Tibial nerve (tissue), 4 donors: ENCODE results near the gene HHLA2. TPM values are rescaled to one million over a fixed set of nuclear protein-coding genes. Genes with fewer than 3 reads are reported as not detected.
"Not testable (repeated sequence)": the region's sequence is repeated elsewhere in the genome, so short reads cannot be mapped to it uniquely, and the experiment has no call there.

ENCODE experiments used
- DNase-seq, 2 donors: peaks; one replicate each; pipeline ENCODE4 v3.0.0-alpha.2; 2019; ENCODE audit warnings: low spot score in 2 of 2
- H3K27ac ChIP-seq, 4 donors: fragments of 200-600 bp; sonication (generic) in 3 of 4; one replicate each; pipeline ENCODE4 v1.5.1; 2017 to 2019; ENCODE audit warnings: mild to moderate bottlenecking in 1 of 4
- H3K27me3 ChIP-seq, 2 donors: fragments of 200-600 bp; sonication (generic) in 1 of 2; one replicate each; pipeline versions ENCODE4 v1.5.1 to v1.6.0; 2017 to 2019
- H3K36me3 ChIP-seq, 3 donors: fragments of 200-600 bp; sonication (generic); one replicate each; pipeline ENCODE4 v1.5.1; 2018 to 2019
- H3K4me1 ChIP-seq, 4 donors: fragments of 200-600 bp; sonication (generic) in 3 of 4; one replicate each; pipeline ENCODE4 v1.5.1; 2017 to 2019
- H3K4me3 ChIP-seq, 4 donors: fragments of 200-600 bp; sonication (generic) in 3 of 4; one replicate each; pipeline ENCODE4 v1.5.1; 2017 to 2019; ENCODE audit warnings: mild to moderate bottlenecking in 1 of 4, moderate library complexity in 1 of 4
- H3K9me3 ChIP-seq, 4 donors: fragments of 200-600 bp; sonication (generic) in 3 of 4; one replicate each; pipeline ENCODE4 v1.5.1; 2017 to 2019
- EP300 ChIP-seq, 2 donors: sonication (generic); formaldehyde crosslinking; IDR thresholded peaks; one replicate each; pipeline ENCODE4 v1.6.1; 2017; ENCODE audit warnings: antibody characterized with exemption in 2 of 2, mild to moderate bottlenecking in 1 of 2
- POLR2A ChIP-seq, 2 donors: fragments of 450-650 bp; IDR thresholded peaks; one replicate each; pipeline ENCODE4 v1.6.1; 2017; ENCODE audit warnings: antibody characterized with exemption in 2 of 2, mild to moderate bottlenecking in 2 of 2, moderate library complexity in 2 of 2
- WGBS, 2 donors: methylation state at CpG; one replicate each; pipeline ENCODE4 v1.1.5; 2018; 5-methylcytosine and 5-hydroxymethylcytosine counted together
- total RNA-seq, 4 donors: library from RNA; depleted of rRNA; stranded (reverse); fragments of >200 nt; gene quantifications; one replicate each; pipeline ENCODE4 v1.1.0, GENCODE V29; 2016
- TF ChIP-seq, protein P1 (sequence below), 5 experiments: fragments of 200-600 bp in 3 of 5; fragments of 450-650 bp in 2 of 5; sonication (generic) in 3 of 5; IDR thresholded peaks; one replicate each; pipeline ENCODE4 v1.5.1; 2016 to 2019; ENCODE audit warnings: antibody characterized with exemption in 5 of 5, mild to moderate bottlenecking in 3 of 5, moderate library complexity in 2 of 5

HHLA2 gene
- total RNA-seq, 4 donors from 2014 or later, result 0.21 to 6.1 TPM; not detected in 2

DNA sequence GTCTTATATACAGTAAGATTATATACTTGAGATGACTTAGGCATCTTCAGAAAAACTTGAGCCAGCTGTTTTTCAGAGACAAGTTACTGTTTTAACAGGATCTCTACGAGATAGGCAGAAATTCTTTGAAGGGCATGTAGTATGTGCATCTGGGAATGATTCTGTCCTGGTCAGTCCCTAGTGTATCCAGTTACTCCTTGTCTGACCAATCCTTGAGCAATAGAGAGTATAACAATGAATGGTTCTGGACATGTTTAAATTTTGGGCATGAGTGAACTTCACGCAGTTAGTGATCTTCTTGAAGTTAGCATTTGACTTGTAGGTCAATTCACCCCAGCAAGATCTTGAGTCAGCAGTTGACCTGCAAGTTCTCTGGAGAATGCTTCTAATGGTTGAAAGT lies 24.7 kb upstream of the HHLA2 start:
- H3K9me3 ChIP-seq, result no peaks in the 10 kb centered on the region
- H3K27me3 ChIP-seq, result no peaks in the 10 kb centered on the region
- 33 to 40% methylated on average over 2 of the region's 2 CpGs for WGBS, 2 donors
- TF ChIP-seq POLR2A (IDR thresholded peaks at IDR 0.05) (no peak), EP300 (IDR thresholded peaks at IDR 0.05) (no peak)
- TF ChIP-seq, protein P1, sequence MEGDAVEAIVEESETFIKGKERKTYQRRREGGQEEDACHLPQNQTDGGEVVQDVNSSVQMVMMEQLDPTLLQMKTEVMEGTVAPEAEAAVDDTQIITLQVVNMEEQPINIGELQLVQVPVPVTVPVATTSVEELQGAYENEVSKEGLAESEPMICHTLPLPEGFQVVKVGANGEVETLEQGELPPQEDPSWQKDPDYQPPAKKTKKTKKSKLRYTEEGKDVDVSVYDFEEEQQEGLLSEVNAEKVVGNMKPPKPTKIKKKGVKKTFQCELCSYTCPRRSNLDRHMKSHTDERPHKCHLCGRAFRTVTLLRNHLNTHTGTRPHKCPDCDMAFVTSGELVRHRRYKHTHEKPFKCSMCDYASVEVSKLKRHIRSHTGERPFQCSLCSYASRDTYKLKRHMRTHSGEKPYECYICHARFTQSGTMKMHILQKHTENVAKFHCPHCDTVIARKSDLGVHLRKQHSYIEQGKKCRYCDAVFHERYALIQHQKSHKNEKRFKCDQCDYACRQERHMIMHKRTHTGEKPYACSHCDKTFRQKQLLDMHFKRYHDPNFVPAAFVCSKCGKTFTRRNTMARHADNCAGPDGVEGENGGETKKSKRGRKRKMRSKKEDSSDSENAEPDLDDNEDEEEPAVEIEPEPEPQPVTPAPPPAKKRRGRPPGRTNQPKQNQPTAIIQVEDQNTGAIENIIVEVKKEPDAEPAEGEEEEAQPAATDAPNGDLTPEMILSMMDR (IDR thresholded peaks at IDR 0.05), result no peak
- H3K4me1 ChIP-seq, result no peaks in the 10 kb centered on the region
- no peaks in the 10 kb centered on the region for H3K36me3 ChIP-seq
- DNase-seq, result no peak
- H3K4me3 ChIP-seq, result no peak overlapping the region
- H3K27ac ChIP-seq, result no peak overlapping the region

DNA sequence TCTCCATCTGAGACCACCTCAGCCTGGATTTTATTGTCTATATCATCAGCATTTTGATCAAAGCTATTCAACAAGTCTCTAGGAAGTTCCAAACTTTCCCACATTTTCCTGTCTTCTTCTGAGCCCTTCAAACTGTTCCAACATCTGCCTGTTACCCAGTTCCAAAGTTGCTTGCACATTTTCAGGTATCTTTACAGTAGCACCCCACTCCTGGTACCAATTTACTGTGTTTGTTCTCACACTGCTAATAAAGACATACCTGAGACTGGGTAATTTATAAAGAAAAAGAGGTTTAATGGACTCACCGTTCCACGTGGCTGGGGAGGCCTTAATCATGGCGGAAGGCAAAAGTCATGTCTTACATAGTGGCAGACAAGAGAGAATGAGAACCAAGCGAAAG lies 17.3 kb upstream of the HHLA2 start:
- H3K36me3 ChIP-seq, H3K27me3 ChIP-seq, DNase-seq, H3K4me1 ChIP-seq, H3K4me3 ChIP-seq, H3K27ac ChIP-seq: not testable (repeated sequence)
- H3K9me3 ChIP-seq, result peaks cover 0 to 25% (median 6%) of the 10 kb centered on the region in 4 donors
- 69 to 82% methylated on average over 4 of the region's 4 CpGs for WGBS, 2 donors

DNA sequence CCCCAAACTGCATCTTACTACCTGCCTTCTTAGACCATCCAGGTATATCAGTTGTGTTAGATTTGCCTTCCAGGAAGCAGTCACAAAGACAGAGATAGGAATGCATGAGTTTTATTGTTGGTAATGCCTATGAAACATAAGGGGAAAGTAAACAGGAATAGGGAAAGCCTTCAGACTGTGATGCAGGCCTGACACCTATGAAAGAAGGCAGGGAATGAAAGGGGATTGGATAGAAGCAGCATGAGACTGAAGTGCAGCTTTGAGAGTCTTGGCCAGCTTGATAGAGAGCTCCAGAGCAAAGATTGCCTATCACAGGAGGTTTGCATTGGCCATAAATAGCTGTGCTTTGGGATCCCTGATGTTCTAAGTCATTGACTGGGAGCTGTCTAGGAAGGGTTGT lies 15.9 kb upstream of the HHLA2 start:
- no peaks in the 10 kb centered on the region for H3K27me3 ChIP-seq
- no peak for DNase-seq

DNA sequence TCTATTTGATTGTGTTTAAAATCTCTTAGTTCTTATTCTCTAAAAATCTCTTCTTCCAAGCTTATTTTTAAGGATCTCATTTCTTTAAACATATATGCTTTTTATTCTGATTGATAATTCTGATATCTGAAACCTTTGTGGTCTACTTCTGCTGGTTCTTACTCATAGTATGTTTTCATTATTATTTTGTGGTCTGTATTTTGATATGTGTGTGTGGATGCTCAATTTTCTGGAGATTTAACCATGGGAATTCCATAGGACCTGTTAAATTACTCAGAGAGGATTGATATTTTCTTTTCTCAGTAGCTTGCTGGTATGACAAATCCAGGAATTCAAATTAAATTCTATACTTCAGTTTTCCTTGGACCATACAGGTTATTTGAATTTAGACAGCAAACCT lies 14.7 kb upstream of the HHLA2 start:
- Histone ChIP-seq H3K27me3 (no peaks in the 10 kb centered on the region), H3K27ac (no peak overlapping the region), H3K4me1 (no peaks in the 10 kb centered on the region), H3K9me3 (peaks cover 0 to 25% (median 6%) of the 10 kb centered on the region in 4 donors), H3K4me3 (no peak overlapping the region), H3K36me3 (no peaks in the 10 kb centered on the region)
- DNase-seq, result no peak
- no peak for TF ChIP-seq EP300 (IDR thresholded peaks at IDR 0.05)
- TF ChIP-seq, protein P1 (IDR thresholded peaks at IDR 0.05), result no peak
- TF ChIP-seq POLR2A (IDR thresholded peaks at IDR 0.05), result no peak

More for the DNA sequence above, 15.9 kb upstream of the HHLA2 start:
- H3K9me3 ChIP-seq, result peaks cover 0 to 25% (median 6%) of the 10 kb centered on the region in 4 donors
- no peak overlapping the region for H3K27ac ChIP-seq
- no peak overlapping the region for H3K4me3 ChIP-seq
- TF ChIP-seq POLR2A (IDR thresholded peaks at IDR 0.05) (no peak), EP300 (IDR thresholded peaks at IDR 0.05) (no peak)
- TF ChIP-seq, protein P1 (IDR thresholded peaks at IDR 0.05), result no peak
- no peaks in the 10 kb centered on the region for H3K4me1 ChIP-seq
- no peaks in the 10 kb centered on the region for H3K36me3 ChIP-seq

DNA sequence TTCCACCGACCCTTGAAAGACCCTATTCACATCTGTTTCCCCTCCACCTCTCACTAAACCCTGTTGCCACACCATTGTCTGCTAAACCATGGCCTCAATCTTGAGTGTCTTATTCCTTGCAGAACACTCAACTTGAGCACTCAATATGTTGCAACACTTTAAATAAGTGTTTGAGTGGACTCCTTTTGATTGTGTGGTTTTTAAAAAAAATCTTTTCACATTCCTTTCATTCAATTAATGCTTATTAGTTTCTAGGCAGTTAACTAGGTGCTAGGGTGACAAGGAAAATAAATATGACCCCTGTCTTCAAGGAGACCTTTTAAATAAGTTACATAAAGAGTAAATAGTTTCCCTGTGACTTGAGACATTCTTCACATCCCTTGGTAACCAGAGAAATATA lies 13.3 kb upstream of the HHLA2 start:
- WGBS, 2 donors, result 21 to 33% methylated on average over 1 of the region's 1 CpG
- Histone ChIP-seq H3K36me3 (no peaks in the 10 kb centered on the region), H3K27ac (no peak overlapping the region), H3K9me3 (peaks cover 0 to 23% (median 6%) of the 10 kb centered on the region in 4 donors), H3K4me1 (no peaks in the 10 kb centered on the region), H3K4me3 (no peak overlapping the region), H3K27me3 (no peaks in the 10 kb centered on the region)
- no peak for DNase-seq
- TF ChIP-seq EP300 (IDR thresholded peaks at IDR 0.05) (no peak), POLR2A (IDR thresholded peaks at IDR 0.05) (no peak)
- TF ChIP-seq, protein P1 (IDR thresholded peaks at IDR 0.05), result no peak

DNA sequence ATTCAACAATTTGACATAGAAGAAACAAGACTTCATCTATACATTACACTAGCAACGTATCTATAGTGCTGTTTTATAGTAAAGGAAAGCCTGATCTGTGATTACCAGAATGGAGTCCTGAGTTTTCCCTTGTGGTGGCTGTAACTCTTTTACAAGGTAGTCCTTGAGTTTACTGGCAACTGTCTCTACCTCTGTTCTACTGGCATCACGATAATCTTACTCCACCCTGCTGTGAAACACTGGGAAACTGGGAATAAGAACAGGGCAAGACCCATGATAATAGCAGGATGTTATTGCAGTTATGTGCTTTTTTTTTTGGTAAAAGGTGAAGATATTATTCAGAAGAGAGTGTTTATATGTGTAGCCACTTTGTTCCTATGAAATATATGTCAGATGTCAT lies 12.4 kb upstream of the HHLA2 start:
- Histone ChIP-seq H3K4me1 (no peaks in the 10 kb centered on the region), H3K27ac (no peak overlapping the region), H3K36me3 (no peaks in the 10 kb centered on the region), H3K27me3 (no peaks in the 10 kb centered on the region), H3K9me3 (peaks cover 0 to 14% (median 2%) of the 10 kb centered on the region in 4 donors), H3K4me3 (no peak overlapping the region)
- no peak for DNase-seq
- WGBS, 2 donors, result 59 to 85% methylated on average over 2 of the region's 2 CpGs
- no peak for TF ChIP-seq POLR2A (IDR thresholded peaks at IDR 0.05)
- TF ChIP-seq, protein P1 (IDR thresholded peaks at IDR 0.05), result no peak
- no peak for TF ChIP-seq EP300 (IDR thresholded peaks at IDR 0.05)
